ENCODE results near the gene PLXNB1.
A peak's percentile ranks its signal among the peaks of the same experiment; 100 is the strongest.
"Not testable (repeated sequence)": the region's sequence is repeated elsewhere in the genome, so short reads cannot be mapped to it uniquely, and the experiment has no call there.

PLXNB1 gene, protein sequence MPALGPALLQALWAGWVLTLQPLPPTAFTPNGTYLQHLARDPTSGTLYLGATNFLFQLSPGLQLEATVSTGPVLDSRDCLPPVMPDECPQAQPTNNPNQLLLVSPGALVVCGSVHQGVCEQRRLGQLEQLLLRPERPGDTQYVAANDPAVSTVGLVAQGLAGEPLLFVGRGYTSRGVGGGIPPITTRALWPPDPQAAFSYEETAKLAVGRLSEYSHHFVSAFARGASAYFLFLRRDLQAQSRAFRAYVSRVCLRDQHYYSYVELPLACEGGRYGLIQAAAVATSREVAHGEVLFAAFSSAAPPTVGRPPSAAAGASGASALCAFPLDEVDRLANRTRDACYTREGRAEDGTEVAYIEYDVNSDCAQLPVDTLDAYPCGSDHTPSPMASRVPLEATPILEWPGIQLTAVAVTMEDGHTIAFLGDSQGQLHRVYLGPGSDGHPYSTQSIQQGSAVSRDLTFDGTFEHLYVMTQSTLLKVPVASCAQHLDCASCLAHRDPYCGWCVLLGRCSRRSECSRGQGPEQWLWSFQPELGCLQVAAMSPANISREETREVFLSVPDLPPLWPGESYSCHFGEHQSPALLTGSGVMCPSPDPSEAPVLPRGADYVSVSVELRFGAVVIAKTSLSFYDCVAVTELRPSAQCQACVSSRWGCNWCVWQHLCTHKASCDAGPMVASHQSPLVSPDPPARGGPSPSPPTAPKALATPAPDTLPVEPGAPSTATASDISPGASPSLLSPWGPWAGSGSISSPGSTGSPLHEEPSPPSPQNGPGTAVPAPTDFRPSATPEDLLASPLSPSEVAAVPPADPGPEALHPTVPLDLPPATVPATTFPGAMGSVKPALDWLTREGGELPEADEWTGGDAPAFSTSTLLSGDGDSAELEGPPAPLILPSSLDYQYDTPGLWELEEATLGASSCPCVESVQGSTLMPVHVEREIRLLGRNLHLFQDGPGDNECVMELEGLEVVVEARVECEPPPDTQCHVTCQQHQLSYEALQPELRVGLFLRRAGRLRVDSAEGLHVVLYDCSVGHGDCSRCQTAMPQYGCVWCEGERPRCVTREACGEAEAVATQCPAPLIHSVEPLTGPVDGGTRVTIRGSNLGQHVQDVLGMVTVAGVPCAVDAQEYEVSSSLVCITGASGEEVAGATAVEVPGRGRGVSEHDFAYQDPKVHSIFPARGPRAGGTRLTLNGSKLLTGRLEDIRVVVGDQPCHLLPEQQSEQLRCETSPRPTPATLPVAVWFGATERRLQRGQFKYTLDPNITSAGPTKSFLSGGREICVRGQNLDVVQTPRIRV (N-terminal part only)

DNA sequence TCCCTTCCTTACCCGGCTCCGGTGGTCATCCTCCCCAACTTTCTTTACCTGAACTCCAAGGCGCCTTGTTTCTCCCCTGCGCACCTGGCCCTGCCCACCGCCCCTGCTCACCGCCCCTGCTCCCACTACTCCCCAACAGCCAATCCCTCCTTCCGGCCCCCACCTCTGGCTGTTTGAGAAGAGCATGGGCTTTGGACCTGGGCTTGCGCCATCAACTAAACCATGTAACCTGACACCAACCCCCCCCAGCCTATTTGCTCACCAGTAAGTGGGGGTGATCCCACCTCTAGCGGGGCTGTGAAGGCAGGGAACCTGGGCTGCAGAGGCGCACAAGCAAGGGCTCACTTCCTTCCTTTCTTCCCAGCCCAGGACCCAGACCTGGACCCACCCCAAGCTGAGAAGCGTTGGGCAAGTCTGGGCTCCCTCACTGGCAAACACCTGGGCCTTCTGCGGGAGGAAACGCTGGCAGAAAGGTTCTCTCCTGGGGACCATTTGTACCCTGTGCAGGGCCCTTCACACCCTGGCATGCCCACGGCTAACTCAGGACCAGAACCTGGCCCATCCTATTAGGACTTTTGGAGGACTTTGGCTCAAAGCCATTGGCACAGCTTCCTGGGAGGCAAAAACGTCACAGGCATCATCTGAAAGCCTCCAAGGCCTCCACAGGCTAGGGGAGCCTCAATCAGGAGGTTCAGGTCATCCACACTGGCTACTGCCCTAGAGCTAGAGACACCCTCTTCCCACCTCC, at the start of gene PLXNB1:
TSS of gene PLXNB1 (minus strand) at position 127 of the 748 bp plus-strand sequence. CDS start 5,475 bp downstream, outside the sequence.
- peak; percentile 7 for DNase-seq (ENCODE audit: low read depth)

DNA sequence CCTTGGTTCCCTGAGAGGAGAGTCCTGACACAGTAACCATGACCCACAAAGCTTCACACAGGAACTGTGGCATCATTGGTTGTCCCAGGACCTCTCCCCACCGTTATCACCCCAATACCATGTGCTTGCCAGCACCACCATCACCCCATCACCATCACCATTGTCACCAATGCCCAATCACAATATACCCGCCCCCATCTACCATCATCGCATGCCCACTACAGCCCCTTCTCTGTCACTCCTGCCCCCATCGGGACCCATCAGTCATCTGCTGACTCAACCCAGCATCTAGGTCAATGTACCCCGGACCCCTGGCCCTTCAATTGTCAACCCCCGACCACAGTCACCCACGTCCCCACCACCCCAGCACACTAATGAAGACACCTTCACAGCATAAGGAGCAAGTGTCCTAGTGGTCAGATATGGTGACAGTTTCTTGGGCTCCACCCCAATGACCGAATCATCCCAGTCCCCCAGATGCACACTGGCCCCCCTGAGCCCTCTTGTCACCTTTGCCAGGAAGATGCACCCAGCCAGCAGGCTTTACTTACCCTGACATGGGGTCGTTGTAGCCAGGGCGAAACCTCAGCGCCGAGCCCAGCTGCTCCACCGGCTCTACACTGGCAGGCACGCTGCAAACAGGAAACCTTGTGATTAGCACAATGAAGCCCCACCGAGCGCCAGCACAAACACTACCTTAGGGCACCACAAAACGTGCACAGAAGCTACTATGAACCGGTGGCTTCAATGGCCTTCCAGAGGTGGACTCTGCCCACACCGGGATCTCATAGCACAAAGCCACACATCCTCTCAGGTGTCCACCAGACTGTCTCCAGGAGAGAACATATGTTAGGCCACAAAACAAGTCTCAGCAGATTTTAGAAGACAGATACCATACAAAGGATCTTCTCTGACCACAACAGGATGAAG, 49.0 kb upstream of the PLXNB1 start:
- DNase-seq (ENCODE audit: low read depth), result no peak

DNA sequence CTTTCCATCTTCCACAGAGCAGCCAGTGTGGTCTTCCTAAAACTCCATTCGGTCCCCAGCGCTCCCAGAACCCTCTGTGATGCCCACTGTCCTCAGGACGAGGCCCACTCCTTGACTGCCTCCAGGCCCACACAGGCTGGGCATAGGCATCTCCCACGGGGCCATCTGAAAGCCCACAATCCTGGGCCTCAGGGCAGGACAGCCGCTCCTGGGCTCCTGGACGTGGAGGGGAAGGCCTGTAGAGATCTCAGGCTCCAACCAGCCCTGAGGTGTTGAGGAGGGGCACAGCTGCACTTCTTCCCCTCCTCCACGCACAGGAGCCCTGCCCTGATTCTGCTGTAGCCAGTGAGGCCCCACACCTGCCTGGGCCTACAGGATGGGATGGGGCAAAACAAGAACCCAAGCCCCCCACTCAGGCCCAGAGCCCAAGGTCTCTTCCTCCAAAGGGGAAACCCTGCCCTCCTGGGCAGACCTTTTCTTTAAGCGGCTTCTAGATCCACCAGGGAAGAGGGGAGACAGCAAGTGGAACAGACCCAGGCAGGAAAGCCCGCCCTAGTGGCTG, 48.2 kb upstream of the PLXNB1 start:
- DNase-seq (ENCODE audit: low read depth), result no peak

DNA sequence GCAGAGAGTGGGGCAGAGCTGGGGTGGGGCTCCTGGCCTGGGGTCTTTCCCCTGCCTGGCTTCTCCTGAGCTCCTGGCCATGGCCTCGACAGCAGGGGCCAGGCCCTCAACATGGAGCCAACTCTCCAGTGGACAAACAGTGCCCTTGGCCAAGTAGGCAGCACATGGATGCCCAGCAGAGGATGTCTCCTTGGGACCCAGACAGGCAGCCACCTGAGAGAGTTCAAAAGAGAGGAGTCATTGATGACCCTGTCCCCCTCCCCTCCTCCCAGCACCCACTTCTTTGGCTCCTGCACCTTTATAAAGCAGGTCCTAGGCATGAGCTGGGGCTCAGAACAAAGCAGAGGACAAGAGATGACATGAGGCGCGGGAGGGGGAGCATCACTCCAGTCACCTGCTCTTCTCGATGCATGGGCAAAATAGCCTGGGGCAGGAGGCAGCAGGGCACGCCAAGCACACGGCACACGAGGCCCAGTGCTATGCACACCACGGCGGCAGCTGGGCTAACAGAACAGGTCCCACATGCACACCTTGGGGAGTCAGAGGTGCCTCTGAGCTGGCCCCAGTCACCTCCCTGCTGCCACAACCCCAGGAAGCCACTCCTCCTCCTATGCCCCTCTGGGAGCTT, 46.7 kb upstream of the PLXNB1 start:
- no peak for DNase-seq (ENCODE audit: low read depth)

DNA sequence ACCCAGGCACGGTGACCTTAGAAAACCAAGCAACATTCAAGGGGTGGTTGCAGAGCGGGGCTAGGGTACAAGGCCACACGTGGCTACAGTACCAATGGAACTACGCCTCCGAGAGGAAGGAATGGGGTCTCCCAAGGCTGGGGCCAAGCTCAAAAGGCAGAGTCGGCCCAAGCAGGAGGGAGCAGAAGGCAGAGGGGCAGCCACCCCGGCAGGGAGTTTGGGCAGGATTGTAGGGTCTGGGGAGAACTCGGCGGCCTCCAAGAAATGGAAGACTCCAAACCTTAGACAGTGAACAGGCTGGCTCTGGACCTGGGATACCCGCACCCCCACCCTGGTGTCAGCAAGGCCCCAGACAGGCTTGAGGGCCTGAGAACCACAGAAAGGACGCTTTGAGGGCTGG, 45.3 kb upstream of the PLXNB1 start:
- DNase-seq (ENCODE audit: low read depth), result no peak

DNA sequence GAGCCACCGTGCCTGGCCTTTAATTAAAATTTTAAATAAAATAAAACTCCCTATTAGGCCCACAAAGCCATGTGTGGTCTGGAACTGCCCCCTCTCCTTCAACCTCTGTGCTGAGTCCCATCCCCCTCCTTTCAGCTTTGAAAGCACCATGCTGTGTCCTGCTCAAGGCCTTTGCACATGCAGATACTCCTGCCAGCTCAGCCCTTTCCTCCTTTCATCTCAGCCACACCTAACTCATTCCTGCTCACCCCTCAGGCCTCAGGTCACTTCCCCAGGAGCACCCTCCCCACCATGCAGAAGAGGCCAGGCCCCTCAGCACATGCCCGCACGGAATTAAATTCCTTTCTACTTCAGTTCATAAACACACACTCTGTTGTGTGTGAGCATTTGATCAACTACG, 44.7 kb upstream of the PLXNB1 start:
- no peak for DNase-seq (ENCODE audit: low read depth)

DNA sequence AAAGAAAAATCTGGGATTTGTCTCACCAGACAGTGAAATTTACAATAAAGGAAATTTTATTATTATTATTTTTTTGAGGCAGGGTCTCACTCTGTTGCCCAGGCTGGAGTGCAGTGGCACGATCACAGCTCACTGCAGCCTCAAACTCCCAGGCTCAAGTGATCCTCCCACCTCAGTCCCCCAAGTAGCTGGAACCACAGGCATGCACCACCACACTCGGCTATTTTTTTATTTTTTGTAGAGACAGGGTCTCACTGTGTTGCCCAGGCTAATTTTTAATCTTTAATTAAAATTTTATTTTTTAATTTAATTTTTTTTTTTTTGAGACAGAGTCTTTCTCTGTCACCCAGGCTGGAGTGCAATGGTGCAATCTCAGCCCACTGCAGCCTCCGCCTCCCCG, 44.1 kb upstream of the PLXNB1 start:
- not testable (repeated sequence) for DNase-seq (ENCODE audit: low read depth)

DNA sequence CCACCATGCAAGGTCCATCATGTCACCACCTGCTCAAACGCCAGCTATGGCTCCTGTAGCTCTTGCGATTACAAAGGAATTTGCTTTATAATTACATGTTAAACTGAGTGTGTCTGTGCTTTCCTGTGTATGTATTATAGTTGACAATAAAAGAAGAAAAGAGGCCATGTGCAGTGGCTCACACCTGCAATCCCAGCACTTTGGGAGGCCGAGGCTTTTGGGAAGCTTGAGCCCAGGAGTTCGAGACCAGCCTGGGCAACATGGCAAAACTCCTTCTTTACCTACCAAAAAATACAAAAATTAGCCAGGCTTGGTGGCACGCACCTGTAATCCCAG, 43.7 kb upstream of the PLXNB1 start:
- no peak for DNase-seq (ENCODE audit: low read depth)

DNA sequence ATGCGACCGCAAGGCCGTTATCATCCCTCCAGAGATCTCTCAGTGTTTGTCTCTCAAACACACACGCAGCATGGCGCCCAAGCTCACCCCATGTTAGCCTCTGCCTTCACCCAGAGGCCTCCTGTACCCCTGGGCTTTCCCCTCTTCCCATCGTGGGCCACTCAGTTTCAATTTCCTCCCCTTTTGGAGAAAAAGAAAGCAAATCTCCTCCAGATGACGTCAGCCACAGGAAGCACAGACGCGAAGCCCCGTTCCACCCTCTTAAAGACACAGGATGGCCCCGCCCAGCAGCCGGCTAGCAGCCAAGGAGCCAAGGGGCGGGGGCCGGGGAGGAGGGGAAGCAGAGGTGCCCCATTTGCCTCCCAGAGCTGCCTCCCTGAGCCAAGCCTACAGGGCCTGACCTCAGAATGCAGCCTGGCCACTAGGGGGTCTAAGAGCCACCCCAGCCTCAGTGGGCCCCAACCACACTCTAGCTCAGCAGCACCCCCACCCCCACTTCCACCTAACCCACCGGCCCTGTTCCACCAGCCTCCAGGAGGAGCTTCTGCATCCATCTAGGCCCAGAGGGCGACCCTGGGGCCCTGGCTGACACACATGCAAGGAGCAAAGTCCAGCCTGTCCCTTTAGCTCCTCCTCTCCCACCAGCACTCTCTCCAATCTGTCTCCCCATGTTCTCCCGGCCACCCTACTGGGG, 43.2 kb upstream of the PLXNB1 start:
- DNase-seq (ENCODE audit: low read depth), result peak; percentile 81

DNA sequence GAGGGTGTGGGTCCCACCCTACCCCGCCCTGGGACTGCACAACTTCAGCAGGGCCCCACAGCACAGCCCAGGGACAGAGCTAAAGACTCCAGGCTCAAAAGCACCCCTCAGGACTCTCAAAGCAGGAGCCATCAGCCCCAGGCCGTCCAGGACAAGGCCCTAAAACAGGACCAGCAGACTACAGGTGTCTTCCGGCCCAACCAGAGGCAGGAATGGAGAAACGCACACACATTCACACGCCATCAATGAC, 42.7 kb upstream of the PLXNB1 start:
- DNase-seq (ENCODE audit: low read depth), result no peak

DNA sequence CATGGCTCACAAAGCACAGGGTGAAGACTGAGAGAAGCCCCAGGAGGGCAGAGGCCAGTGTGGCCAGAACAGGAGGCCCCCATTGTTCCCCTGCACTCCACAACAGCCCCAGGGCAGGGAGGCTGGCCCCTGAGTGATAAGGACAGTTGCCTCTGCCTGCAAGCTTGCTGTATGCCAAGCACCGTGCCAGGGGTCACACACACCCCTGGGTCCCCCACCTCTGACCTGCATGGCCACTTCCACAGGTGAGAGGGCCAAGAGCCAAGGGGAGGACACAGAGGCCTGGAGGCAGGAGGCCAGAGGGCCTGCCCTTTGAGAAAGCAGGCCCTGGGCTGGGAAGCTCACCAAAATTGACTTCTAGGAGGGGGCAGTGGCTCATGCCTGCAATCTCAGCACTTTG, 40.4 kb upstream of the PLXNB1 start:
- DNase-seq (ENCODE audit: low read depth), result no peak

DNA sequence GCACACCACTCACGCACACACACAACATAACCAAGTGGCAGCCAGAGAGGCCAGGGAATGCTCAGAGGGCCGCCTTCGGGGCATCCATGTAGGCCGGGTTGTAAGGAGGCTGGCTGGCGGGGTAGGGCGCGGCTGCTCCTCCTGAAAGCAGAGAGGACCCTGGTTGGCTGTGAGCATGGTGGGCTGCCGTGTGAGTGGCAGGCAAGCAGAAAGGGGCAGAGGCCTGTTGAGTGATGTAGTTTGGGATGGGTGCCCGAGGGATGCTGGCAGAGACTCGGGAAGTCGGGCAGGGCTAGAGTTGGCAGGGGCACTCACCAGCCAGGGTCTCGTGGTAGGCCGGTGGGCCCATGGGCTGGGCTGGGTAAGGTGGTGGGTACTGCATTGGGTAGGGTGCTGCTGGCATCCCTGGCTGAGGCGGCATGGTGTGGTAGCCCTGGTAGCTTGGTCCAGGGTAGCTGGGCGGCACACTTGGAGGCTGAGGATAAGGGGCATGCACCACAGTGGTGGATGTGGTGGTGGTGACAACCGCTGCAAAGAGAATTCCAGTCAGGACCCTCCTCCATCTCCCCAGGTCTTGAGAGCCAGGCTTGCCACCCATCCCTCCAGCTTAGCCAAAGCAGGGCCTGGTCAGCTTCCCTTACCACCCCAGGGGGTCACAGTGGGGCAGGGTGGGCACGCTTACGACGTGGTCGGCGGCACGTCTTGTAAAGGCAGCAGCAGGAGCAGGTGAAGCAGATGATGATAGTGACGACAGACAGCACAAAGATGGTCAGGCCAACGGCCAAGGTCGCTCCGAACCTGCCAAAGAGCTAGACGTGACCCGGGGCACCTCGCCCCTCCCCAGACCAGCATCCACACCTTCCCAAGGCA, 39.4 kb upstream of the PLXNB1 start:
- no peak for DNase-seq (ENCODE audit: low read depth)

DNA sequence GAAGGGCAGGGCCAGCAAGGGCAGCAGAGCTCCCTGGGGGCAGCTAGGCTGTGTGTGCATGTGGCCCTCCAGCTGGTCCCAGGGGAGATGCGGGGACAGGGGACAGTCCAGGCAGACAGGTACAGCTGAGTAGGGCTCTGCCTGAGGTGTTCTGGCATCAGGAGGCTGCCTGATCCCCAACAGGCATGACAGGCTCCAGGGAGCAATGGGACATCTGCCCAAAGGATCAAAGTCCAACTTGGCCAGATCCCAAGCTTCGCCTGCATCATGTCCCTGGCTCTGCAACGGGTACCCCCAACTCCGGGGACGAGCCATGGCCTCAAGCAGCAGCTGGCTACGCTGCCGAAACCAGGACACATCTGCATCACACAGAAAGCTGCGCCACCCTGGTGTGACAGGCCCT, 38.4 kb upstream of the PLXNB1 start:
- DNase-seq (ENCODE audit: low read depth), result no peak

DNA sequence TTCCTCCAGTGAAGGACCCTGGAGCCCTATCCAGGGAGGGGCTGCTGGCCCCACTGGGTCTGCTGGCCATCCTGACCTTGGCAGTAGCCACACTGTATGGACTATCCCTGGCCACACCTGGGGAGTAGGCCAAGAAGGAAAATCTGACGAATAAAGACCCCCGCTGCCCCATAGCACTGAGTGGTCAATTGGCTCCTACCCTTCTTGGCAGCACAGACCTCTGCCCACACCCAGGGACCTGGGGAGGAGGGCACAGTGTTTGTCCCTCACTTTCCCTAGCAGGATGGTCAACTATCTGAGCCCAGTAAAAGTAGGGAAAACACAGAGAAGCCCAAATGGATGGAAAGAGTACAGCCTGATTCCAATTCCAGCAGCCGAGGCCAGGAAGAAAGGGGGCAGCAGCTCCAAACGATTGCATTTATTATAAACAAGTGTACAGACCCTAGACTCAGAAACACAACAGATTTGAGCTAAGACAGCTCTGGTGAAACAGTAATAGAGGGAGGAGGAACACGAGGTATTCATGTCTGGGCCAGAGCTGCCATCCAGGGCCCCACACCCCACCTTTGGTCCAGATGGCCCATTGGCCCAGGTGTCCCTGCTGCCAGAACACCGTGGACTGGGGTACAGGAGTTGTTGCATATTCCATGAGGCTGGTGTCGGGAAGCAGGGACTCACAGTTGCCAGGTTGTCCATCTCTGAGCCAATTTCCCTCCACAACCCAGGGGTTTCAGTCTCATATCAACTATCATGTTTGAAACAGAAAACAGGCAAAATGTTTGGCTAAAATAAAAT, 37.8 kb upstream of the PLXNB1 start:
- DNase-seq (ENCODE audit: low read depth), result no peak

DNA sequence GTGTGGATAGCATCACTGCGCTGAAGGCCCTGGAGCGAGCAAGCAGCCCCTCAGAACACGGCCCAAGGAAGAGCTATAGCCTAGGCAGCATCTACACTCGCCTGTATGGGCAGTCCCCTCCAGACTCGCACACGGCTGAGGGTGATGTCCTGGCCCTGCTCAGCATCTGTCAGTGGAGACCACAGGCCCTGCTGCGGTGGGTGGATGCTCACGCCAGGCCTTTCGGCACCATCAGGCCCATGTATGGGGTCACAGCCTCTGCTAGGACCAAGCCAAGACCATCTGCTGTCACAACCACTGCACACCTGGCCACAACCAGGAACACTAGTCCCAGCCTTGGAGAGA, 37.2 kb upstream of the PLXNB1 start:
- DNase-seq (ENCODE audit: low read depth), result no peak

DNA sequence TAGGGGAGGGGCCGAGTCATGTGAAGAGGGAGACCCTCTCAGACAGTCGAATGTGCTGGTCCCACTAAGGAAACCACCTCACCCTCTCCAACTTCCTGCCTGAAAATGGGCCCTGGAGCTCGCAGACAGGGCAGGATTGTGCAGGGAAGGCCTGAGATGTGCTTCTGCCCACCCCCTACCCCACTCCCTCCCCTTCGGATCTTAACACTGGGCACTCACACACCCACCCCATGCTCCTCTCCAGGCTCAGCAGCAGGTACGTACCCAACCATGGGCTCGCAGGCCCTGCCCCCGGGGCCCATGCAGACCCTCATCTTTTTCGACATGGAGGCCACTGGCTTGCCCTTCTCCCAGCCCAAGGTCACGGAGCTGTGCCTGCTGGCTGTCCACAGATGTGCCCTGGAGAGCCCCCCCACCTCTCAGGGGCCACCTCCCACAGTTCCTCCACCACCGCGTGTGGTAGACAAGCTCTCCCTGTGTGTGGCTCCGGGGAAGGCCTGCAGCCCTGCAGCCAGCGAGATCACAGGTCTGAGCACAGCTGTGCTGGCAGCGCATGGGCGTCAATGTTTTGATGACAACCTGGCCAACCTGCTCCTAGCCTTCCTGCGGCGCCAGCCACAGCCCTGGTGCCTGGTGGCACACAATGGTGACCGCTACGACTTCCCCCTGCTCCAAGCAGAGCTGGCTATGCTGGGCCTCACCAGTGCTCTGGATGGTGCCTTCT, 36.7 kb upstream of the PLXNB1 start:
- DNase-seq (ENCODE audit: low read depth), result no peak
